GM21528 (cell line): Measurements from ENCODE around the gene SNTB2.
"Not testable (repeated sequence)": the region's sequence is repeated elsewhere in the genome, so short reads cannot be mapped to it uniquely, and the experiment has no call there.

Source experiments
- ATAC-seq: cut with Tn5 transposase; IDR thresholded peaks from one replicate; pipeline ENCODE4 v1.9.1; 2021; ENCODE audit warnings: mild to moderate bottlenecking, moderate library complexity; ENCODE audit not compliant: unreplicated experiment, low FRiP score

SNTB2 gene

DNA sequence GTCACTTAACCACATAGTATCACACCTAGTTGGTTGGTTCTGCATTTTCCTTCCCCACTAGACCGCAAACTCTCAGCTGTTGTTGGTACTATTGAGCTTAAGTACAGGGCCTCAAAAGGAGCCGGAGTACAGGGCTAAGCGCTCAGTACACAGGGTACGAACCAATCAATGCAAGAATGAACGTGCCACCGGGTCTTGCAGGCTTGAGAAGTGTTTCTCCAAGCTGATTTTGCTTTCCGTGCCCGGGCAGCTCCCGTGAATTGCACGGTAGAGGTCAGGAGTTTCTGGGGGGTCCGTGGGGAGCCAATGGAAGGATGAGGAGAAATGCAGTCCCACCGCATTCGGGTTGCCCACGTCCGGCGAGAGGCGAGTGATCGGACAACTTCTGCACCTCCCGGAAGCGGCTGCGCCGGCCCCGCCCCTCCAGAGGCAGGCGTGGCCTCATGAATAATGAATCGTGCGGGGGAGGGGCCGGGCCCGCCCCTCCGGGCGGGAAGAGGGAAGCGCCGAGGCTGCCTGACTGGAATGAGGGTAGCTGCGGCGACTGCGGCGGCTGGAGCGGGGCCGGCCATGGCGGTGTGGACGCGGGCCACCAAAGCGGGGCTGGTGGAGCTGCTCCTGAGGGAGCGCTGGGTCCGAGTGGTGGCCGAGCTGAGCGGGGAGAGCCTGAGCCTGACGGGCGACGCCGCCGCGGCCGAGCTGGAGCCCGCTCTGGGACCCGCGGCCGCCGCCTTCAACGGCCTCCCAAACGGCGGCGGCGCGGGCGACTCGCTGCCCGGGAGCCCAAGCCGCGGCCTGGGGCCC lies at the start of gene SNTB2:
SNTB2 (plus strand) TSS at position 523 of the 804 bp plus-strand sequence; CDS start at position 526, 3 bp downstream.
- ATAC-seq, result peak; percentile 86

DNA sequence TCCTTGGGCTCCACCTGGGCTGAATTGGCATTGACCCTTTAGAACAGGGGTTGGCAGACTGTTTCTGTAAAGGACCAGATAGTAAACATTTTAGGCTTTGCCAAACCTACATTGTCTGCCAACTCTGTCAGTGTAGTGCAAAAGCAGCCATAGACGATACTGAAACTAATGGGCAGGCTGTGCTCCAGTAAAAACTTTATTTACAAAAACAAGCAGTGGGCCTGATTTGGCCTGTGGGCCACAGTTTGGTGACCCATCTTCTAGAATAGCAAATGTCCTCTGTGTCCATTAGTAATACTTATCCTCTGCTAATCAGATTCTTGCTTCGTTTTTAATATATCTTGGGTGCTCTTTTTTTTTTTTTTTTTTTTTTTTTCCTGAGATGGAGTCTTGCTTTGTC lies 48.4 kb upstream of the SNTB2 start:
- no peak for ATAC-seq

DNA sequence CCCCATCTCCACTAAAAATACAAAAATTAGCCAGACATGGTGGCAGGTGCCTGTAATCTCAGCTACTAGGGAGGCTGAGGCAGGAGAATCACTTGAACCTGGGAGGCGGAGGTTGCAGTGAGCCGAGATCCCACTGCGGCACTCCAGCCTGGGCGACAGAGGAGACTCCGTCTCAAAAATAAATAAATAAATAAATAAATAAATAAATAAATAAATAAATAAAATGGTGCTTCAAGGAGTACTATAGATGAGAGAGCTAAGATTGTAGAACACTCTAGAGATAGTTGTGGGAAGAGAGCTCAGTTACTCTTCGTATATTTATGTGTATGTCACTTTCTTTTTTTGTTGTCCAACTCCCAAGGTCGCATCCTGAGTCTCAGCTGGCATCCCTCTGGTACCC lies 47.5 kb upstream of the SNTB2 start:
- not testable (repeated sequence) for ATAC-seq

DNA sequence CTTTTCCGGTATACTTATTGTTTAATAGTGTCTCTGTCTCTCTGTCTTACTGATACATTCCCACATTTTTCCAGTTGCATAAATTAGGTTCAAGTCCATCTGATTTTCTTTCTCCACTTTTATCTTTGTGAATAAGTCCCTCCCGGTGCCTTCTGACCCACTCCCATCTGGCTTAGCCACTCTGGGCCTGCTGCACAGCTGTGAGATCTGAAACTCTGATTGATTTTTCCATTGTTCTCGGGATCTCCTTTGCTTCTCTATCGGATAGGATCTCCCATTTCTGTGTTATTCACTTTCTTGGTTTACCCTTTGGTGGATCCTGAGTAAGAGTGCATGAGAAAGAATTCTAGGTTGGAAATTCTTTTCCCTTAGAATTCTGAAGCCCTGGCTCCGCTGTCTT lies 46.0 kb upstream of the SNTB2 start:
- no peak for ATAC-seq

DNA sequence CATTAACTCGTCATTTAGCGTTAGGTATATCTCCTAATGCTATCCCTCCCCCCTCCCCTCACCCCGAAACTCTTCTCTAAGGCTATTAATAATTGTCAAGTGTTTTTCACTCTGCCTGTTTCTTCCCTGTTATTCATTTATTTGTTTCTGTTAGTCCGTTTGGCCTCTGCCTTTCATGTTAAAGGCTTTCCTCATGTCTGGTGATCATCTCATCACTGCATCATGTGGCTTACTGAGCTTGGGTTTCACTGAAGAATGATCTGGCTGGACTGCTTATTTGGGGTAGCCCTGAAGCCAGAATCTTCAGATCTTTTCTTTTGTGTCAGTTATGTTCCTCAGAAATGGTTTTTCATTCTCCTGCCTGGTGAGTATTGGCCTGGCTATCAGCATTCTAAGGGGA lies 45.0 kb upstream of the SNTB2 start:
- ATAC-seq, result no peak

DNA sequence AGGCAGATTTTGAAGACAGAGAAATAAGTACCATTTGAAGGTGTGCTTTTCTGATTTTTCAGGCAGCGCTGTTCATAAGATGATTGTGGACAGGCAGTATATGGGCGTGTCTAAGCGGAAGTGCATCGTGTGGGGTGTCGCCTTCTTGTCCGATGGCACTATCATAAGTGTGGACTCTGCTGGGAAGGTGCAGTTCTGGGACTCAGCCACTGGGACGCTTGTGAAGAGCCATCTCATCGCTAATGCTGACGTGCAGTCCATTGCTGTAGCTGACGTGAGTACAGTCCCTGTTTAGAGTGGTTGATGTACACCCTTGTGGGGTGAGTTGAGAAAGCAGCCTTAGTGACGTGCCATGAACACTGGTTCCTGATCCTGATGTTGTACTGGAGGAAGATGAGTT lies 43.8 kb upstream of the SNTB2 start:
- ATAC-seq, result no peak

DNA sequence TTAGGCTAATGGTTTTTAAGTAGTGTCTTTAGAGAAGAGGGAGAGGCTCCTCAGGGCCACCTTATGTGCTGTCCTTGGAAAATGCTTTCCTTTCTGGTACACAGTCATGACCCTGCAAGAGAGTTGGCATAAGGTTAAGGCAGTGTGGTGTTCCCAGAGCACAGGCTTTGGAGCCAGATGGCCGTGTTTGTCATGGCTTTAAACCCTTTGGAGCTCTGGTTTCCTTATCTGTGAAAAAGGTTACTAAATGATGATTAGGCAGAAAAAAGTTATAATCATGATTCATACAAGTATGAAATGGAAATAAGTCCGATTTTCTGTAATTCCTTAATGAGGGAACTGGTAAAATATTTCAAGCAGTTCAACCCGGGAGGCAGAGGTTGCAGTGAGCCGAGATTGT lies 41.3 kb upstream of the SNTB2 start:
- no peak for ATAC-seq

DNA sequence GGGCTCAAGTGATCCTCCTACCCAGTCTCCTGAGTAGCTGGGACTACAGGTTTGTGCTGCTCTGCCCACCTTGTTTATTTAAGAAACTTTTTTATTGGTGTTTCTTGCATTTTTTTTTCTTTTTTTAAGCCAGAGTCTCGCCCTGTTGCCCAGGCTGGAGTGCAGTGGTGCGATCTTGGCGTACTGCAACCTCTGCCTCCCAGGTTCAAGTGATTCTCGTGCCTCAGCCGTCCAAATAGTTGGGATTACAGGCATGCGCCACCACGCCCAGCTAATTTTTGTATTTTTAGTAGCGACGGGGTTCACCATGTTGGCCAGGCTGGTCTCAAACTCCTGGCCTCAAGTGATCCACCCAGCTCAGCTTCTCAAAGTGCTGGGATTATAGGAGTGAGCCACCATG lies 37.3 kb upstream of the SNTB2 start:
- not testable (repeated sequence) for ATAC-seq

DNA sequence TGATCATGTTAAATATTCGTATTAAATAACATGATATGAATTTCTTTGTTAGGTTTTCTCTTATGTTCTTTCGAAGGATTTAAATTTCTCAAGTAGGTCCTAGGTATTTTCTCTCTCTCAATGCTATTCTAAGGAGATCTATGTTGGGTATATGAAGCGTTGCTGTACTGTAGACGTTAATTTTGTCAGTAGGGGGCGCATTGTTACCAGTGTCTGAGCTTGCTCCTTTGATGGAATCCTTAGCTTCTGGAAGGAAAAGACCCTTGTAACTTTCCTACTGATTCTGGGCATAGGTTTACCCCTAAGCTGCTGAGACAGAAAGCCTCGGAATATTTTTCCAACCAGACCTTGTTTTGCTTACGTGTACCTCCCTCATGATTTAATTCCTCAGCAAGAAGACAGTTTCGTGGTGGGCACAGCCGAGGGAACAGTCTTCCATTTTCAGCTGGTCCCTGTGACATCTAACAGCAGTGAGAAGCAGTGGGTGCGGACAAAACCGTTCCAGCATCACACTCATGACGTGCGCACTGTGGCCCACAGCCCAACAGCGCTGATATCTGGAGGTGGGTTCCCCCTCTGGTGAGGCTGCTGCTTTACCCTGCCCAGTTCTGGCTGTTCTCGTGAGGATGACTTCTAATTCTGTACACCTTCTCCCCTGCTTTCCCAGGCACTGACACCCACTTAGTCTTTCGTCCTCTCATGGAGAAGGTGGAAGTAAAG lies 36.7 kb upstream of the SNTB2 start:
- ATAC-seq, result no peak

DNA sequence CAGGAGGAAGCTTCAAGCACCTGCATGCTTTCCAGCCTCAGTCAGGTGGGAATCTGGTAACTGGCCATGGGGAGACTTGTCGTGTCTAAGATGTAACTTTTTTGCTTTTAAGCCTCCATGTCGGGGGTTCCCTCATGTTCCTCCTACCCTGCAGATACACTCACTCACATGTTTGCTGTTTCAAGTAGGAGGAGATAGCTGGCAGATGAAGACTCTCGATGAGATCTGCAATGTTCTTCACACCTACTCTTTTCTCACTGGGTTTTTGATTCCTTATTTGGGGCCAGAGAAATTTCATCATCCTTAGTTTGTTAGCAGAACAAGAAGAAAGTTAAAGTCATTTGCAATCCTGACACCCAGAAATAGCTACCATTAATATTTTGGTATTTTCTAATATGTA lies 29.8 kb upstream of the SNTB2 start:
- ATAC-seq, result no peak

DNA sequence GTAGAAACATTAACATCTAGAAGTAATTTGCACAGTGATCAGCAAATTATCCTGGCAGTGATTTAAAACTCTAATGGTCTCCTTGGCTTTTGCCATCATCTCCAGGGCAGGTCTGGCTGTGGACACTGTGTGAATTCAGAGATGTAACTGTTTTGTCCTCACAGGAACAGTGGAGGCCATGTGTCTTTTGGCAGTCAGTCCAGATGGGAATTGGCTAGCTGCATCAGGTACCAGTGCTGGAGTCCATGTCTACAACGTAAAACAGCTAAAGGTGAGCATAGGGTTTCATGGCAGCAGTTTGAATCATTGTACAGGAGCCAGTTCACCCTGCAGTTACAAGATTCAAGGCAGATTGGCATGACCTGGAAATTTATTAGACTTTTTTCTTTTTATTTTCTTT lies 26.8 kb upstream of the SNTB2 start:
- no peak for ATAC-seq

DNA sequence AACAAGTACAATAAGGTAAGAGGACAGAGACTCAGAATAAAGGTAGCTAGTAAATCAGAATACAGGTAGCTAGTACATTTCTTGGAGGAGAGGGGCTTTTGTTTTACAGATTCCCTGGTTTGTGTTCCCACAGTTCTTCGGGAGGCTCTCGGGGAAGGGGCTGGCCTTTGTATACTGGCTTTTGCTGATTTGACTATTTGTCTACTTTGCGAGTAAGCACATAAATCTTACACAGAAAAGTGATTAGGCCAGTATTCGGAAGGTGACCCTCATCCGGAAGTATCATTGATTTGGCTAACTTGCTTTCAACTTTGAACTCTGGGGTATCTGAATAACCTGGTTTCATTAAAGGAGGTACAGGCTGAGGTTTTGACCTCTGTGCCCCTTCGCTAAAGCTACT lies 21.4 kb upstream of the SNTB2 start:
- ATAC-seq, result no peak

DNA sequence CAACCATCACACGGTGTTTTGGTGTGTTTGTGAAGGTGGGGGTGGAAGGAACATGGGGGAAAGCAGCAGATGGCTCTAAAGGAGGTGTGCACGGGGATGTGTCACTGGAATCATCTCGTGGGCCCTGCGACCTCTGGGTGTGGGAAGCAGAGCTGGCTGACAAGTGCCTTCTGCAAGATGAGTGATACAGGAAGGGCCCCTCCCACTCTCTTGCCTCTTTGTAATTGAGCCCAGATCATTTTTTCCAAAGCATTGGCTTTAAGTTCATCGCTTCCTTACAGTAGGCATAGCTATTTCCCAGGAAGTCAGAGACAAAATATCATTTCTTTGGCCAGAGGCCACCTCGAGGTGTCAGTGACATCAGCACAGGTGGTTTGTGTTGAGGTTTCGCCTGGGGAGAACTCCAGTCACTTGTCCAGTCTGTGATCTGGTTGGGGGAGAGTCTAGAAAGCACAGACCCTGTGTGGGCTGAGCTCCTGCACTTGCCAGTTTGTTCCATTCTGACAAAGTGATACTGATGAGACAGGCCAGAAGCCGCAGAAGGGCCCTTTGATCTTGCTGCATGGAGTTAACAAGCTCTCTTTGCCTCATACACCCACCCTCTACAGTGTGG lies 20.6 kb upstream of the SNTB2 start:
- no peak for ATAC-seq

DNA sequence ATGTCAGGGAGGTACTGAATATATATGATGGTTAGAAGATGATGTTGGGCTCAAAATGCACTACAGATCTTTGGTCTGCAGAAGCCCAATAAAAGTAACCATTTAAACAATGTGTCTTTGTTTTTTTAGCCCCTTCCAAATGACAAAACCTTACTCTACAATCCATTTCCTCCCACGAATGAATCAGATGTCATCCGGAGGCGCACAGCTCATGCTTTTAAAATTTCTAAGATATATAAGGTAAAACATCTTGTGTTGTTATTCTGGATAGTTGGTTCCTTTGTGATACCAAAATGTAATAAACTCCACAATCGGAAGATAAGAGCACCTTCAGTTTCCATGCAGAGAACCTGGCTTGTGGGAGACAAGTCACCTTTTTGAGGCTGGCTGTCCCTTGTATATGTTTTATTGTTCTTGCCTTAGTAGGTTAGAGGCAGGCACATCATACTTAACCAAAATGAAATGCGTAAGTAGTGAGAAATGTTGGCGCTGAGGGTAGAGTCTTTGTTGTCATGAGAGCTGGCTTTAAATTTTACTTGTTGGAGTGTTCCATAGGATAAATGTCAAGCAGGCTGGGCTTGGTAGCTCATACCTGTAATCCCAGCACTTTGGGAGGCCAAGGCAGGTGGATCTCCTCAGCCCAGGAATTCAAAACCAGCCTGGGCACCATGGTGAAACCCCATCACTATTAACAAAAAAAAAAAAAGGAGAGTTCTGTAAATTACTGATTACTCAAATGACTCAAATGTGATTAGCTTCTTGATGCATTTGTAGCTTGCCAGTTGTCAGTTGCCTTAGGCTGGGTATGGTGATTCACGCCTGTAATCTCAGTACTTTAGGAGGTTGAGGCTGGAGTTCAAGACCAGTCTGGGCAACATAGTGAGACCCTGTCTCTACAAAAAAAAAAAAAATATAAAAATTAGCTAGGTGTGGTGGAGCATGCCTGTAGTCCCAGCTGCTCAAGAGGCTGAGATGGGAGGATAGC lies 19.7 kb upstream of the SNTB2 start:
- no peak for ATAC-seq

DNA sequence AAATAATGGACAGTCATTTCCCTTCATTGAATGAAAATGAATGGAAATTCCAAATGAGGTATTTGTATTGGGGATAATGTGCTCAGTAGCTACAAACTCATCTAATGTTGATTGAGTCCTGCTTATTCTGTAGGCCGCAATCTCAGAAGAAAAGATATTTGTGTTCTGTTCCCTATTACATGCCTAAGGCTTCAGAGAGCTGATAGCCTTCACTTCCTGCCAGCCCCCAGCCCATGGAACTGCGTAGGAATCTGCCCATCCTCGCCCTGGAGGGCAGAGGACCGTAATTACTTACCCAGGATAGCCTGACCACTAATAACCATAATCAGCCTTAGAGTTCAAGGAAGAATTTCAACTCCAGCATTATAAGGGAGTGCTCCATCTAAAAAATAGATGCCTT lies 17.9 kb upstream of the SNTB2 start:
- ATAC-seq, result no peak

DNA sequence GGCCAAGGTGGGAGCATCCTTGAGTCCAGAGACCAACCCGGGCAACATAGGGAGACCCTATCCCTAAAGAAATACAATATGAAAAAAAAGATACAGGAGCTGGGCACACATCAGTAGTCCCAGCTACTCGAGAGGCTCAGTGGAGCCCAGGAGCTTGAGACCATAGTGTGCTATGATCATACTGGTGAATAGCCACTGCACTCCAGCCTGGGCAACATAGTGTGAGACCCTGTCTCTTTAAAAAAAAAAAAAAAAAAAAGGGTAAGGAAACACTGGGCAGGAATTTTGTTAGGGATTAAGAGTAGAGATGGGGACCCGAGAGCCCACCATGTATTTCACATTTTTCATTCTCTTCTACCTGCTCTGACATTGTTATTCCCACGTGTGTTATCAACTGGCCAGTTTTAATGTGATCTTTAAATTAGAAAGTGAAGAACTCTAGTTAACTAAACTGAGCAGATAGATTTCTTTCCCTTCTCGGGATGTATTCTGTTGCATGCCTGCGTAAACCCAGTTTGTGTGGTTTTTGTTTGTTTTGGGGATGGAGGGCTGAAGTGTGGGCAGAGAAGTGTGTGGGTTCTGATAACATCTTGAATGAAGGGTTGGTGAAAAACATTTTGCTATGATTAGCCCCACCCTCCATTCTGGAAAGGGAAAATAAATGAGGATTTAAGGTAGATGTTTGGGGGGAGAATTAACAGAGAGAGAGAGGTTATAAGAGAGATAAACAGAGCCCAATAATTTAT lies 17.2 kb upstream of the SNTB2 start:
- no peak for ATAC-seq

DNA sequence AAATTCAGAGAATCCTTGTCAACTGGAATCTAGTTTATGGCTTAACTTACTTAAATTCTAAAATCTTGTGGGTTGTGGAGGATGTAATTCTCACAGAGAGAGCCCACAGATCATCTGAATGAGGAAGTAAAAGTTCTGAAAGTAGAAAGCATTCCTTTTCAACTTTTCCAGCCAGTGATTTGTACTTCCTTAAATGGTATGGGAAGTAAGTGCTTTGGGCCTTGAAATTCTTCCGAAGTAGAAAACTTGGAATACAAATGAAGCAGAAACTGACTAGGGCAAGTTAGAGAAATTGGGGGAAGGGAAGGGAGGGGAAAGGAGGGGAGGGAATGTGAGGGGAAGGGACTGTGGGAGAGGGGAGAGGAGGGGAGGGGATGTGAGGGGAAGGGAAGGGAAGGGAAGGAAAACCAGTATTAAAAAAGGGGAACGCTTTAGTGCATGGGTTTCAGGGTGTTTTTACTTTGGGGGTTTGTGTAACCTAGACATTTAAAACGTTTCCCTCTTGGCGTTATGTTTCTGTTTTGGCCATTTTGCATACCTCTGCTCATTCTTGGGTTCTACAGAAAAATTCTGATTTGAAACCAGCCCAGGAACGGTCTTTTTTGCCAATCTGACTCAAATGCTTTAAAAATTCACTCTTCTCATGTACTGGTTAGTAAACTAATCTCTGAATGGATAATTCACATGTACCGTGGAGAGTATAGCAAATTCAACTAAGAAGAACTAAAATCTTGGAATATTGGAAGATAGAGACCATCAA lies 15.5 kb upstream of the SNTB2 start:
- ATAC-seq, result no peak

DNA sequence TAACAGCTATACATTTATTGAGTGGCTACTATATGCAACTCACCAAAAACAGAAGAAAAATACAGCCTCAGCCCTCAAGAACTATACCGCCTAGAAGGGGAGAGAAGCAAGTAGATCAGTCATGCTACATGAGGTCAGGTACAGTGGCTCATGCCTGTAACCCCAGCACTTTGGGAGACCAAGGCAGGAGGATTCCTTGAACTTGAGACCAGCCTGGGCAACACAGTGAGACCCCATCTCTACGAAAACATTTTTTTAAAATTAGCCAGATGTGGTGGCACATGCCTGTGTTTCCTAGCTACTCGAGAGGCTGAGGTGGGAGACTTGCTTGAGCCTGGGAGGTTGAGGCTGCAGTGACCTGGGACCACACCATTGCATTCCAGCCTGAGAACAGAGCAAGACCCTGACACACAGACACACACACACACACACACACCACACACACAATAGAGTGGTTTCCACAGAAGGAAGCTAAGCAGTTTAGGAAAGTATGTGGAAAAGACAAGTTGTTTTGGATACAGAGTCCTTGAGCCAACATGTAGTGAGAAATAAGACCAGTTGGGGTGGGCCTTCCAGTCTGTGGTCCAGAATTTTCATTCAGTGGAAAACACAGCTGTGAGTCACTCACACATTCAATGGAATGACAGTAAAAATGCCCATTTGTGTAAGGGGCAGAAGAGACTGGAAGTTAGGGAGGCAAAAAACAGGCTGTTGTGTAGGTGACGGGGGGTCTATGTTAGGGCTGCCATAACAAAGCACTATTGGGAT lies 10.7 kb upstream of the SNTB2 start:
- ATAC-seq, result no peak
